ENCODE results near the gene AFP. TPM values are rescaled to one million over a fixed set of nuclear protein-coding genes. Genes with fewer than 3 reads are reported as not detected.

Gene AFP
- total and polyA plus RNA-seq, 9 of the 15 experiments (the other 6 are each of a cell fraction or from before 2014, with no cell fraction given), result 0.47 to 6.2 (median 3.0) TPM

Other genes with a start within 250 kb of the AFP start
- gene ANKRD17, start 177.4 kb upstream of the AFP start, total RNA-seq (2014; rRNA removed), result 40.0 and 42.2 TPM in 2 replicates
- gene ANKRD17, start 177.4 kb upstream of the AFP start, total RNA-seq (2014; rRNA removed; fragmentation: Illumina TruSeq; extraction: Trizol), result 52.2 and 59.0 TPM in 2 replicates
- gene ANKRD17, start 177.4 kb upstream of the AFP start, total RNA-seq (2015; rRNA removed; fragmentation: Illumina TruSeq; extraction: Trizol), result 53.8 and 55.5 TPM in 2 replicates
- gene ANKRD17, start 177.4 kb upstream of the AFP start, total RNA-seq (2021), result 67.4 and 73.2 TPM in 2 replicates
- gene ANKRD17, start 177.4 kb upstream of the AFP start, polyA plus RNA-seq (2011; rRNA removed), result 86.9 and 89.3 TPM in 2 replicates
- gene ANKRD17, start 177.4 kb upstream of the AFP start, polyA plus RNA-seq (2014; fragmentation: Illumina TruSeq; extraction: Trizol), result 55.0 and 58.9 TPM in 2 replicates
- 10 to 100 TPM; 25.5 to 26.9 TPM for gene ANKRD17, start 177.4 kb upstream of the AFP start, polyA plus RNA-seq (2014; fragmentation: Nextera tagmentation; extraction: Ambion mirVana)
- 34.4 and 37.8 TPM in 2 replicates for gene ANKRD17, start 177.4 kb upstream of the AFP start, polyA plus RNA-seq (2014; rRNA removed)
- 0.12 TPM in 1 of 2 replicates, not detected in the other for gene ALB, start 31.9 kb upstream of the AFP start, total RNA-seq (2014; rRNA removed)
- gene ALB, start 31.9 kb upstream of the AFP start, total RNA-seq (2014; rRNA removed; fragmentation: Illumina TruSeq; extraction: Trizol), result 0.18 and 0.38 TPM in 2 replicates
- 0.14 and 0.30 TPM in 2 replicates for gene ALB, start 31.9 kb upstream of the AFP start, total RNA-seq (2015; rRNA removed; fragmentation: Illumina TruSeq; extraction: Trizol)
- gene ALB, start 31.9 kb upstream of the AFP start, total RNA-seq (2021), result 18.5 and 24.2 TPM in 2 replicates
- gene ALB, start 31.9 kb upstream of the AFP start, polyA plus RNA-seq (2011; rRNA removed), result not detected in 2 replicates
- gene ALB, start 31.9 kb upstream of the AFP start, polyA plus RNA-seq (2014; fragmentation: Illumina TruSeq; extraction: Trizol), result 0.40 TPM in 1 of 2 replicates, not detected in the other
- under 1 TPM; 0.04 to 0.20 TPM for gene ALB, start 31.9 kb upstream of the AFP start, polyA plus RNA-seq (2014; fragmentation: Nextera tagmentation; extraction: Ambion mirVana)
- 0.07 and 0.37 TPM in 2 replicates for gene ALB, start 31.9 kb upstream of the AFP start, polyA plus RNA-seq (2014; rRNA removed)
- gene AFM, start 45.5 kb downstream of the AFP start, total RNA-seq (2014; rRNA removed), result not detected in 2 replicates
- 0.06 TPM in 1 of 2 replicates, not detected in the other for gene AFM, start 45.5 kb downstream of the AFP start, total RNA-seq (2014; rRNA removed; fragmentation: Illumina TruSeq; extraction: Trizol)
- not detected in 2 replicates for gene AFM, start 45.5 kb downstream of the AFP start, total RNA-seq (2015; rRNA removed; fragmentation: Illumina TruSeq; extraction: Trizol)
- 0.07 TPM in 1 of 2 replicates, not detected in the other for gene AFM, start 45.5 kb downstream of the AFP start, total RNA-seq (2021)
- gene AFM, start 45.5 kb downstream of the AFP start, polyA plus RNA-seq (2011; rRNA removed), result not detected in 2 replicates
- not detected in 2 replicates for gene AFM, start 45.5 kb downstream of the AFP start, polyA plus RNA-seq (2014; fragmentation: Illumina TruSeq; extraction: Trizol)
- gene AFM, start 45.5 kb downstream of the AFP start, polyA plus RNA-seq (2014; fragmentation: Nextera tagmentation; extraction: Ambion mirVana), result under 1 TPM; 0.10 to 0.15 TPM
- gene AFM, start 45.5 kb downstream of the AFP start, polyA plus RNA-seq (2014; rRNA removed), result 0.13 TPM in 1 of 2 replicates, not detected in the other
- under 0.01 and 0.04 TPM in 2 replicates for gene RASSF6, start 184.2 kb downstream of the AFP start, total RNA-seq (2014; rRNA removed)
- 0.04 and 0.16 TPM in 2 replicates for gene RASSF6, start 184.2 kb downstream of the AFP start, total RNA-seq (2014; rRNA removed; fragmentation: Illumina TruSeq; extraction: Trizol)
- gene RASSF6, start 184.2 kb downstream of the AFP start, total RNA-seq (2015; rRNA removed; fragmentation: Illumina TruSeq; extraction: Trizol), result 0.08 and 0.25 TPM in 2 replicates
- gene RASSF6, start 184.2 kb downstream of the AFP start, total RNA-seq (2021), result 0.02 and 0.11 TPM in 2 replicates
- gene RASSF6, start 184.2 kb downstream of the AFP start, polyA plus RNA-seq (2011; rRNA removed), result 0.07 and 0.08 TPM in 2 replicates
- 0.07 and 0.10 TPM in 2 replicates for gene RASSF6, start 184.2 kb downstream of the AFP start, polyA plus RNA-seq (2014; fragmentation: Illumina TruSeq; extraction: Trizol)
- gene RASSF6, start 184.2 kb downstream of the AFP start, polyA plus RNA-seq (2014; fragmentation: Nextera tagmentation; extraction: Ambion mirVana), result under 1 TPM in 1 of 2 experiments, not detected in 1; 0.04 TPM
- 0.07 and 0.08 TPM in 2 replicates for gene RASSF6, start 184.2 kb downstream of the AFP start, polyA plus RNA-seq (2014; rRNA removed)